Activated T-cell treated with anti-CD3 and anti-CD28 coated beads for 4 hours (primary cell): ENCODE results near the gene GTPBP6.

ENCODE experiments used
- DNase-seq: peaks from one replicate; pipeline ENCODE4 v3.0.0-alpha.2; 2020

GTPBP6 gene

GRCh38 chrX:318739-319578 is at the start of gene GTPBP6:
TSS of gene GTPBP6 (minus strand) at chrX:318796. CDS start at chrX:318787, 9 bp downstream.
- DNase-seq, result peak; percentile 96

GRCh38 chrX:367866-368265 is 49.3 kb upstream of the GTPBP6 start:
- DNase-seq, result no peak

GRCh38 chrX:367349-367748 is 48.8 kb upstream of the GTPBP6 start:
- no peak for DNase-seq

GRCh38 chrX:363621-364375 is 45.2 kb upstream of the GTPBP6 start:
- no peak for DNase-seq

GRCh38 chrX:362937-363620 is 44.5 kb upstream of the GTPBP6 start:
- no peak for DNase-seq

DNA sequence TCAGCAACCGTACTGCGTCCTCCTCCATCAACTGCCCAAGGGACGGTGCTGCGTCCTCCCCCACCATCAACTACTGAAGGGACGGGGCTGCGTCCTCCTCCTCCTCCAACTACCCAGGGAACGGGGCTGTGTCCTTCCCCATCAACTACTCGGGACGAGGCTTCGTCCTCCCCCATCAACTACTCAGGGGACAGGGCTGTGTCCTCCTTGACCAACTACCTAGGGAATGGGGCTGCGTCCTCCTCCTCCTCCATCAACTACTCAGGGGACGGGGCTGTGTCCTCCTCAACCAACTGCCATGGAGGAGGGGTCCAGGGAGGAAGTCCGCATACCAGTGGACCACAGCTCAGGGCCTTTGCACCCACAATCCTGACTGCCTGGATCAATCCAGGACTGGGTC is 43.8 kb upstream of the GTPBP6 start:
- DNase-seq, result no peak

- no peak for DNase-seq
Observed at GRCh38 chrX:361231-362145, 42.9 kb upstream of the GTPBP6 start.

GRCh38 chrX:360496-361150 is 42.0 kb upstream of the GTPBP6 start:
- no peak for DNase-seq

GRCh38 chrX:358651-359143 is 40.1 kb upstream of the GTPBP6 start:
- DNase-seq, result no peak

DNA sequence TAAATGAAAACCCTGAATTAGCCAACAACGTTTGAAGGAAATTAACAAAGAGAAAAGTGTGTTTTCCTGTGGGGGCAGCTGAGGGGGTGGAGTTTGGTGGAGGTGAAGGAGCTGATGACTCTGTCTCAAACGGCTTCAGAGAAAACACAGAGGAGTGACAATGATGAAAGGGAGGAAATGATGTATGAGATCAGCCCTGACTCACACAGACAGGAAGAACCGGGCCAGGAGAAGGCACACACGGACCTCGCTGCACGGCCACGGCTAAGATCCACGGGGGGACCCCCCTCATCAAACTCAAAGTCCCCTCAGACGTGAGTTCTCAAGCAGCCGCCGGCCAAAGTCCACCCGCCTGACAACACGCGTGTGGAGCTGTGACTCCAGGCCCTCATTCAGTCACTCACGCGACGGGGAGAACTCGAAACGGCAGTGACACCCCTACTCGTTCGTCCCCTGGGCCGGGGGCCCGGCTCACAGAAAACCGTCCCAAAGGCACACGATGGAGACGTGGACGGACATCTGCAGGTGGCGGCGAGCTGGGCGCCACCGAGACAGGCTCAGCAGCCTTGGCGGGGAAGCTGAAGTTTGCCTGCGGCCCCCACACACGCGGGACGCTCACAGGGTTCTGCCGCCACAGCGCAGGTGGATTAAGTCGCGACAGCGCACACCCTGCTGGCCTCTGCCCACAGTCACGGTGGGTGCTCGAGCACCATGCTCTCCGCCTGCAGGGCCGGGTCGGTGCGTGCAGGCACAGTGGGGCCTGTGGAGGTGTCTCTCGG is 39.3 kb upstream of the GTPBP6 start:
- DNase-seq, result peak; percentile 50

GRCh38 chrX:357035-357692 is 38.6 kb upstream of the GTPBP6 start:
- no peak for DNase-seq

DNA sequence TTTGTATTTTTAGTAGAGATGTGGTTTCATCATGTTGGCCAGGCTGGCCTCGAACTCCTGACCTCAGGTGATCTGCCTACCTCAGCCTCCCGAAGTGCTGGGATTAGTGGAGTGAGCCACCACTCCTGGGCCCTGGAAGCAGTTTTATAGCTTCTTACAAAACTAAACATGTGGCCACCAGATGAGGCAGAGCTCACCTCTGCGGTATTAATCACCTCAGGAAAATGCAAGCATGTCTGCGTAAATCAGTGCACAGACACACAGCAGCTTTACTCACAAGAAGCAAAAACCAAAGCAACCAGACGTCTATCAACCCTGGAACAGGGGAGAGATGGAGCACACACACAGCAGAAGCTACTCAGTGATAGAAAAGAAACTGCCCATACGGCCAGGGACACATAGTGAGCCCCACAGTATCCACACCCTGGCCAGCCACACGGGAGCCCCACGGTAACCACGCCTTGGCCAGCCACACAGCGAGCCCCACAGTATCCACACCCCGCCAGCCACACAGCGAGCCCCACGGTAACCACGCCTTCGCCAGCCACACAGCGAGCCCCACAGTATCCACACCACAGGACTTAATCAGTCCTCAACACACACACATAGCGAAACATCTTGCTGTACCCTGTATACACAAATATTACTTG is 37.9 kb upstream of the GTPBP6 start:
- DNase-seq, result no peak

- no peak for DNase-seq
Observed at GRCh38 chrX:355329-356050, 36.9 kb upstream of the GTPBP6 start.

DNA sequence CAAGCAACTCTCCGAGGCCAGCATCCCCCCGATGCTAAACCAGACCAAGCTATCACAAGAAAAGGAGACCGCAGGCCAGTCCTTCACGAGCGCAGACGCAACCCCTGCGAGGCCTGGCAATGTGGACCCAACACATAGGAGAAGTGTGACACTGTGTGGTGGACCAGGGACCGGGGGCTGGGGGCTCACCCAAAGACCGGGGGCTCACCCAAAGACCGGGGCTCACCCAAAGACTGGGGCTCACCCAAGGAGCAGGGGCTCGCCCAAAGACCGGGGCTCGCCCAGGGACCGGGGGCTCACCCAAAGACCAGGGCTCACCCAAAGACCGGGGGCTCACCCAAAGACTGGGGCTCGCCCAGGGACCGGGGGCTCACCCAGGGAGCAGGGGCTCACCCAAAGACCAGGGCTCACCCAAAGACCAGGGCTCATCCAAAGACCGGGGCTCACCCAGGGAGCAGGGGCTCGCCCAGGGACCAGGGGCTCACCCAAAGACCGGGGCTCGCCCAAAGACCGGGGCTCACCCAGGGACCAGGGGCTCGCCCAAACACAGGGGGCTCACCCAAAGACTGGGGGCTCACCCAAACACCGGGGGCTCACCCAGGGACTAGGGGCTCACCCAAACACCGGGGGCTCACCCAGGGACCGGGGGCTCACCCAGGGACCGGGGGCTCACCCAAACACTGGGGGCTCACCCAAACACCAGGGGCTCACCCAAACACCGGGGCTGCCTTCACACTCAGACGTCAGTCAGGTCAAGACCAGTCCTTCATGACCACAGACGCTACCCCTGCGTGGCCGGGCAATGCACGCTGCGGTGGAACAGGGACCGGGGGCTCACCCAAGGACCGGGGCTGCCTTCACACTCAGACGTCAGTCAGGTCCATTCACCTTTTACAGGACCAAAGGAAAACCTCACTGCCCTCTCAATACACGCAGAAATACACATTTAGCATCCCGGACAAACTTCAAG is 35.3 kb upstream of the GTPBP6 start:
- no peak for DNase-seq

DNA sequence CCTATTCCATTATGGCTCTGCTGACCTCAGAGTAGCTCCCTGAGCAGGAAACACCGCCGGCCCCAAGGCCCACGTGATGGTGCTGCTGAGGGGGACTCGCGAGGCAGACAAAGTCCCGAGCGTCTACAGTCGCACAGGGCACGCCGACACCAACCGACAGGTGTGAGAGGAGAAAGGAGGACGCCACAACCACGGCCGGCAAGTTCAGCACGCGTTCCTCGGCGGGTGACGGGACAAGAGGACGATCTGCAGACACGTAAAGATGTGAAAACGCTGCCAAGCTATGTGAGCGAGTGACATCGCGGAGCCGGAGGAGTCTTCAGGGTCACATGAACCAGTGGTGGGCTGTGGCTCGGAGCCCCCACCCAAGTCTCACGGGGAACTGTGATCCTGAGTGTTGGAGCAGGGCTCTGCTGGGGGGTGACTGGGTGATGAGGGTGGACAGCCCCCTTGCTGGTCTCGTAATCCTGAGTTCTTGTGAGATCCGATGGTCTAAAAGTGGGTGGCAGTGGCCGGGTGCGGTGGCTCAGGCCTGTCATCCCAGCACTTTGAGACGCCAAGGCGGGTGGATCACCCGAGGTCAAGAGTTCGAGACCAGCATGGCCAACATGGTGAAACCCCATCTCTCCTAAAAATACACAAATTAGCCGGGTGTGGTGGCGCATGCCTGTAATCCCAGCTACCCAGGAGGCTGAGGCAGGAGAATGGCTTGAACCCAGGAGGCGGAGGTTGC is 34.2 kb upstream of the GTPBP6 start:
- DNase-seq, result no peak

GRCh38 chrX:352181-352580 is 33.6 kb upstream of the GTPBP6 start:
- no peak for DNase-seq

- DNase-seq, result no peak
Observed at GRCh38 chrX:351736-352135, 33.1 kb upstream of the GTPBP6 start.
